Measurements from ENCODE around the gene ASIC3.
"Not testable (repeated sequence)": the region's sequence is repeated elsewhere in the genome, so short reads cannot be mapped to it uniquely, and the experiment has no call there.

ASIC3 gene

GRCh38 chr7:151014950-151015349 is 33.4 kb upstream of the ASIC3 start:
- DNase-seq: no peak

- DNase-seq: no peak
Measured at GRCh38 chr7:151015967-151016366, 32.4 kb upstream of the ASIC3 start.

- no peak for DNase-seq
Measured at GRCh38 chr7:151016505-151016904, 31.8 kb upstream of the ASIC3 start.

DNA sequence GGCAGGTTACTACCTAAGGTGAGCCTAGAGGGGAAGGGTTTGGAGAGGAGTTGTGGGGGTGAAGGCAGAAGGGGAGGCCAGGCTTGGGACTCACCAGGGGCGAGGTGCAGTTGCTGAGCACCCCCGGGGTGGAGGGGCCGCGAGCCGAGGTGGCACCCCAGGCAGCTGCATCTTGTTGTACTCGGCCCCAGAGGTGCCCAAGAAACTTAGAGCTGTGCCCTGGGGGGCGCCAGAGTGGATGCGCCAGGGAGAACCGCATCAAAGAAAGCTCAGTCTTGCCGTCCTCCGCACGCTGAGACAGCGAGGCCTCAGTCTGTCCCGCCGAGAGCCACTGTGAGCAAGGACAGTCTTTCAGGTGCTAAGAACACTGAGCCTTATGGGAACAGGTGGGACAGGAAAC is 31.4 kb upstream of the ASIC3 start:
- DNase-seq: no peak

DNA sequence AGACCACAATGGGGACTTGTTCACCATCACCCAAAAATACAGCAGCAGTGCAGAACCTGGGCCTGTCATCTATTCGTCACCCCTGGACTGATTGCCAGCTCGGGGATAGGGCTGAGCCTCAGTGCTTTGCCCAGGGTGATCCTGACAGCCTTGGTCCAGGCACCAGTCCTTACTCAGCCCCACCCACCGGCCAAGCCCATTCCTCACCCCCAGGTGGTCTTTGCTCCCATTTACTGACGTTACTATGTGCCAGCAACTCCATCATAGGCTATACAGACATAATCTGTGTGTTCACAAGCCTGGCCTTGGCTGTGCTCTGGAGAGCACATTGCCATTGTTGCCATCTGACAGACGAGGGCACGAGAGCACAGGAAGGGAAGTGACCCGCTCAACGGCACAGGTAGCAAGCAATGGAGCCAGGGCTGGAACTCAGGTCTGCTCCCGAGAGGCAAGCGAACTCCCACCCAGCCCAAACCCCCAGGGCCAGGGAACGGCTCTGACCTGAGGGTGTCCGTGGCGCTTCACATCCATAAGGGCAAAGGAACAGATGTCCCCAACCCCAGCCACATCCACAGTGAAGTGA is 30.9 kb upstream of the ASIC3 start:
- DNase-seq: no peak

- DNase-seq: peak; percentile 81
Measured at GRCh38 chr7:151017953-151018420, 30.3 kb upstream of the ASIC3 start.

DNA sequence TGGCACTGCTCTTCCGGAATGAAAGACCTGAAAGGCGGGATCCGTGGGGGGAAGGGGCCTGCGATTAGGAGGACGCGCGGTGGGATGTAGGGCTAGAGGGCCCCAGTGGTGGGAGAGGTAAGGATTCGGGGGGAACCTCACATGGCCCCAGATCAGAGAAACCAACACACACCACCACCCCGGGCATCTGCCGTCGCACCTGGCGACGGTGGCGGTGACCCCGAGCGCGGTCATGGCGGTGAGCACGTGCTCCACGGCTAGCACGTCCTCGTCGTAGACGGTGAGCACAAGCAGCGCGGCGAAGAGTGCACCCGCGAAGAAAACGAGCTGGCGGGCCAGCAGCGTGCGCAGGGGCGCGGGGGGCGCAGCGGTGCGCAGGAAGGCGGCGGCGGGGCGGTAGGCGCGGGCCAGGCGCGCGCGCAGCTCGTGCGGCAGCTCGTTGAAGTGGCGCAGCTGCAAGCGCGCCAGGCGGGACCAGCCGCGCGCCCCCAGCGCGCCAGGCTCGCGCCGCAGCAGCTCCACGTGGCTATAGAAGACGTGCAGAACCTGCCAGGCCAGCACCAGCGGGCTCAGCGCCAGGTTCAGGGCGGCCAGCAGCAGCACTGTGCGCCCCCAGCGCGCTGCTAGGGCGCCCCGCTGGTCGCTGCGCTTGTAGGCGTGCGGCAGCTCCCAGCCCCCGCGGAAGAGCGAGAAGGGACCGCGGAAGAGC is 29.8 kb upstream of the ASIC3 start:
- DNase-seq: no peak

- no peak for DNase-seq
Measured at GRCh38 chr7:151019130-151019447, 29.2 kb upstream of the ASIC3 start.

- DNase-seq: no peak
Measured at GRCh38 chr7:151020231-151020630, 28.1 kb upstream of the ASIC3 start.

GRCh38 chr7:151023232-151023631 is 25.1 kb upstream of the ASIC3 start:
- no peak for DNase-seq

DNA sequence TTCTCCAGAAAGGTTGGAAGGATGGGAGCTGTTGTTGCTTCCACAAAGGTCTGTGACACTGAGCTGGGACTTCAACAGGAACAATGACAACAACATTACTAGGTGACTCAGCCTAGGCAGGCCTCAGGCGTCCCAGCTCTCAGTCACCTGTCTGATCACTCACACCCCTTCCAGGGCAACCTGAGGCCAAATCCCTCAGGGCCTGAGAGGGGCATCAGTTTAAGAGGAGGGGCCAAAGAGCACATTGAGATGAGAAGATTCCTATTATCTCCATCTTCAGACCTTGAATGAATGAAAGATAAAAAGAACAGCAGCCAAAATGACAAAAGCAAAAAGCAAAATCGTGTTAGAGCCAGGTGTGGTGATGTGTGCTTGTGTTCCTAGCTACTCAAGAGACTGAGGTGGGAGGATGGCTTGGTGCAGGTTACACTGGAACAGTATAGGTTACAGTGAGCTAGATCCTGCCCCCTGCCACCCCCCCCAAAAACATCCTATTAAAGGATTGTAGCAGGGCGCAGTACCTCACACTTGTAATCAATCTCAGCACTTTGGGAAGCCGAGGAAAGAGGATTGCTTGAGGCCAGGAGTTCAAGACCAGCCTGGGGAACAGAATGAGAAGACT is 23.8 kb upstream of the ASIC3 start, which contains the start of gene ATG9B:
Gene ATG9B, minus strand, starts transcription at position 60 of the 622 bp plus-strand sequence. CDS start 71 bp downstream, outside the sequence.
- DNase-seq: no peak

GRCh38 chr7:151025924-151026671 is 22.2 kb upstream of the ASIC3 start:
- no peak for DNase-seq

DNA sequence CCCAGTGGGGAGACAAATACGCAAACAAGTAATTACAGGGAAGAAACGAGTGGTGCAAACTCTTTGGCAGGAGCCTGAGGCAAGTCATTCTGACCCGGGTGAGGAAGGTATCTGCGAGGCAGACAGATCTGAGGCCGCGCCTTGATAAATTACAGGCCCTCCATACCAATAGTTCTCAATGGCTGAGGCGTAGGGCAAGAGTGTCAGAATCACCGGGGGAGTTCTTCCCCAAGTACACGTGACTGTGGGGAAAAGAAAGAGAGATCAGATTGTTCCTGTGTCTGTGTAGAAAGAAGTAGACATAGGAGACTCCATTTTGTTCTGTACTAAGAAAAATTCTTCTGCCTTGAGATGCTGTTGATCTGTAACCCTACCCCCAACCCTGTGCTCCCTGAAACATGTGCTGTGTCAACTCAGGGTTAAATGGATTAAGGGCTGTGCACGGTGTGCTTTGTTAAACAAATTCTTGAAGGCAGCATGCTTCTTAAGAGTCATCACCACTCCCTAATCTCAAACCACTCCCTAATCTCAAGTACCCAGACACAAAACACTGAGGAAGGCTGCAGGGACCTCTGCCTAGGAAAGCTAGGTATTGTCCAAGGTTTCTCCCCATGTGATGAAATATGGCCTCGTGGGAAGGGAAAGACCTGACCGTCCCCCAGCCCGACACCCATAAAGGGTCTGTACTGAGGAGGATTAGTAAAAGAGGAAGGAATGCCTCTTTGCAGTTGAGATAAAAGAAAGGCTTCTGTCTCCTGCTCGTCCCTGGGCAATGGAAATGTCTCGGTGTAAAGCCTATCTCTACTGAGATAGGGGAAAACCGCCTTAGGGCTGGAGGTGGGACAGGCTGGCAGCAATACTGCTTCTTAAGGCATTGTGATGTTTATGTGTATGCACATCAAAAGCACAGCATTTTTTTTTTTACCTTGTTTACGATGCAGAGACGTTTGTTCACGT is 21.3 kb upstream of the ASIC3 start:
- not testable (repeated sequence) for DNase-seq

DNA sequence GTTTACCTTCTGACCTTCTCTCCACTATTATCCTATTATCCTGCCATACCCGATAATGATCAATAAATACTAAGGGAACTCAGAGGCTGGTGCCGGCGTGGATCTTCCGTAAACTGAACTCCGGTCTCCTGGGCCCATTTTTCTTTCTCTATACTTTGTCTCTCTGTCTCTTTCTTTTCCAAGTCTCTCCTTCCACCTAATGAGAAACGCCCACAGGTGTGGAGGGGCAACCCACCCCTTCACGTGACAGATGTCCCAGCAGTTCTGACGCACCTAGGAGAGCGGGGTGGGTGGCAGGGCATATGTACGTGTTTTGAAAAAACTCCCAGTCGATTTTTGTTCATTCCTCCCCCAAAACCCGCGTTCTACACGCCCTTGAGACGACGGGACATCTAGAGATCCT is 20.6 kb upstream of the ASIC3 start:
- not testable (repeated sequence) for DNase-seq

- peak; percentile 96 for DNase-seq
Measured at GRCh38 chr7:151028131-151028947, 20.0 kb upstream of the ASIC3 start, which contains the start of gene ABCB8. ABCB8 (plus strand) TSS chr7:151028450; CDS start chr7:151028516, 66 bp downstream.

GRCh38 chr7:151028948-151029501 is 19.3 kb upstream of the ASIC3 start:
- DNase-seq: no peak

DNA sequence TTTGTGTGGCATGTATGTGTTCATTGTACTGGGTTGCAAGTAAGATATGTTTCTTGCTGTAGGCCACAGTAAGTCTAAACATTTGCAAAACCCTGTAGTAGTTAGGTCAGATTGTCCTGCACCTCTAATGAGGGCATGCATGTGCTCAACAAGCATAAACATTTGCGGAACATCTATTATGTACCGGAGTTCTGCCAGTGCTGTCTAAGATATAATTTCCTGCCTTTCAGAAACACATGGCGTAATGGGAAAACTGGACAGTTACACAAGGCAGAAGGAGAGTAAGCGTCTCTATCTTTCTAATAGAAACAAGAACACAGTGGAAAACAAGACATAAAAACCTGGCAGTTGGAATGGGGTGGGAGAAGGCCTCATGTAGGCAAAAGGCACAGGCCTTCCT is 17.3 kb upstream of the ASIC3 start:
- DNase-seq: no peak

- no peak for DNase-seq
Measured at GRCh38 chr7:151032936-151033863, 15.1 kb upstream of the ASIC3 start.

DNA sequence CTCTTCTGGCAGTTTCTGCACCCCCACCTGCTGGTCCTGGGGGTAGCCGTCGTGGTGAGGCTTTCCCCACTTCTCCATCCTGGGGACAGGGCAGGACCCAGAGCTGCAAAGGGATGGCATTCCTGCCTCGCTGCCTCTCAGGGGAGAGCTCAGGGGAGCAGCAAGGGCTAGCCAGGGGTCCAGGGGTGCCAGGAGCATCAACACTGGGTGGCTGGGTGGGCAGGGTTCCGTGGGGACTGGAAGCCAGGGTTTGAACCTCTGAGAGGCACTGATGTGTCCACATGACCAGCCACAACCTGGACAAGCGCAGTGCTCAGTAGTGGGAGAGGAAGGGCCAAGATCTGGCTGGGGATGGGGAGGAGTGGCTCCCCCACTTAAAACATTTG is 14.5 kb upstream of the ASIC3 start:
- DNase-seq: no peak

Measured in activated CD4-positive, CD25-positive, alpha-beta regulatory T cell treated with anti-CD3 and anti-CD28 coated beads, Interleukin-2, amount 50 U/mL, for 72 hours (primary cell).